AG10803 (cell line): ENCODE results near the gene LDLRAD4.

Experiments used
- DNase-seq: peaks from one replicate; pipeline ENCODE4 v3.0.0; 2010; ENCODE audit warnings: low read depth
- H3K4me3 ChIP-seq: 2 replicates; pipeline ENCODE4 v1.5.1; 2011; ENCODE audit warnings: mild to moderate bottlenecking, low read length, control low read depth
- CTCF ChIP-seq: conservative IDR thresholded peaks from 2 replicates; pipeline ENCODE4 v1.5.1; 2011; ENCODE audit warnings: mild to moderate bottlenecking, low read length, control low read depth, inconsistent platforms

The LDLRAD4 gene

GRCh38 chr18:13381331-13381730, 162.8 kb downstream of the LDLRAD4 start:
- no peak overlapping the region for H3K4me3 ChIP-seq
- no peak for DNase-seq
- no peak for TF ChIP-seq CTCF

GRCh38 chr18:13381944-13382365, 163.4 kb downstream of the LDLRAD4 start:
- H3K4me3 ChIP-seq = peak overlapping the region; percentile 26
- no peak for TF ChIP-seq CTCF
- DNase-seq = peak; percentile 83

- no peak for TF ChIP-seq CTCF
- H3K4me3 ChIP-seq = peak overlapping the region; percentile 26
- DNase-seq = peak; percentile 86
These were observed 163.9 kb downstream of the LDLRAD4 start for GRCh38 chr18:13382366-13382953.

GRCh38 chr18:13382954-13383827, 164.6 kb downstream of the LDLRAD4 start:
- no peak for DNase-seq
- no peak overlapping the region for H3K4me3 ChIP-seq
- no peak for TF ChIP-seq CTCF

GRCh38 chr18:13386891-13387801, 168.6 kb downstream of the LDLRAD4 start:
- no peak for DNase-seq
- TF ChIP-seq CTCF = no peak
- H3K4me3 ChIP-seq = no peak overlapping the region

- peak; percentile 81 for DNase-seq
- H3K4me3 ChIP-seq = peak overlapping the region; percentile 0
- TF ChIP-seq CTCF = no peak
These were observed 169.4 kb downstream of the LDLRAD4 start for GRCh38 chr18:13387855-13388548.
